H1 (cell line): ENCODE data around the gene HLA-DMB. TPM values are rescaled to one million over a fixed set of nuclear protein-coding genes. Genes with fewer than 3 reads are reported as not detected.

ENCODE experiments used
- EZH2 ChIP-seq: fragments of 200-600 bp; sonication (generic); IDR thresholded peaks from 2 replicates; pipeline ENCODE4 v1.7.1; 2012; ENCODE audit warnings: low read depth, mild to moderate bottlenecking, moderate library complexity, low read length, inconsistent platforms; ENCODE audit not compliant: severe bottlenecking
- HDAC2 ChIP-seq, 2 experiments: fragments of 300-600 bp in 1 of 2; sonication (generic) in 1 of 2; IDR thresholded peaks; 2 replicates each; pipeline ENCODE4 v1.6.1; 2011 to 2012; ENCODE audit warnings: low read depth in 2 of 2, low read length in 2 of 2, mild to moderate bottlenecking in 2 of 2, moderate library complexity in 2 of 2, borderline replicate concordance in 1 of 2, inconsistent platforms in 1 of 2
- polyA plus RNA-seq, 7 experiments: library from polyadenylated mRNA; depleted of rRNA in 3 of 7; stranded (reverse) in 5 of 7; unstranded in 2 of 7; fragments of >200 nt in 5 of 7; fragments of 200-250 nt in 2 of 7; gene quantifications; 1 replicate in 5 of 7; 2 replicates in 1 of 7; 4 replicates in 1 of 7; pipeline versions ENCODE4 v1.2.1 to v1.2.3, GENCODE V29; 2011 to 2013; ENCODE audit warnings: missing spikeins in 2 of 7, mixed read lengths in 2 of 7
- total RNA-seq: library from RNA; stranded (reverse); fragmentation: NEBNext Ultra II Directional; extraction: Animal tissue kit (Norgen Biotek cat#: 25700); gene quantifications from 2 replicates; pipeline ENCODE4 v1.2.1, GENCODE V29; 2021
- TF ChIP-seq, protein P1 (sequence below), 3 experiments: IDR thresholded peaks; 1 replicate in 2 of 3; 2 replicates in 1 of 3; pipeline versions ENCODE4 v1.5.1 to v1.6.1; 2011; ENCODE audit warnings: low read length in 3 of 3, mild to moderate bottlenecking in 3 of 3, inconsistent platforms in 2 of 3, low read depth in 1 of 3, moderate library complexity in 1 of 3; ENCODE audit not compliant: insufficient read depth in 1 of 3; ENCODE audit errors: control extremely low read depth in 1 of 3
- TF ChIP-seq, protein P2 (sequence below): IDR thresholded peaks from 2 replicates; pipeline ENCODE4 v1.6.1; 2012; ENCODE audit warnings: inconsistent platforms
- TF ChIP-seq, protein P3 (sequence below): fragments of 300-600 bp; sonication (generic); IDR thresholded peaks from 2 replicates; pipeline ENCODE4 v1.7.1; 2012; ENCODE audit warnings: low read length, moderate library complexity, mild to moderate bottlenecking, inconsistent platforms; ENCODE audit not compliant: insufficient replicate concordance

Gene HLA-DMB
- total and polyA plus RNA-seq, 2 of the 8 experiments (the other 6 are each of a cell fraction or from before 2014, with no cell fraction given) = 2.7 to 4.7 TPM

DNA sequence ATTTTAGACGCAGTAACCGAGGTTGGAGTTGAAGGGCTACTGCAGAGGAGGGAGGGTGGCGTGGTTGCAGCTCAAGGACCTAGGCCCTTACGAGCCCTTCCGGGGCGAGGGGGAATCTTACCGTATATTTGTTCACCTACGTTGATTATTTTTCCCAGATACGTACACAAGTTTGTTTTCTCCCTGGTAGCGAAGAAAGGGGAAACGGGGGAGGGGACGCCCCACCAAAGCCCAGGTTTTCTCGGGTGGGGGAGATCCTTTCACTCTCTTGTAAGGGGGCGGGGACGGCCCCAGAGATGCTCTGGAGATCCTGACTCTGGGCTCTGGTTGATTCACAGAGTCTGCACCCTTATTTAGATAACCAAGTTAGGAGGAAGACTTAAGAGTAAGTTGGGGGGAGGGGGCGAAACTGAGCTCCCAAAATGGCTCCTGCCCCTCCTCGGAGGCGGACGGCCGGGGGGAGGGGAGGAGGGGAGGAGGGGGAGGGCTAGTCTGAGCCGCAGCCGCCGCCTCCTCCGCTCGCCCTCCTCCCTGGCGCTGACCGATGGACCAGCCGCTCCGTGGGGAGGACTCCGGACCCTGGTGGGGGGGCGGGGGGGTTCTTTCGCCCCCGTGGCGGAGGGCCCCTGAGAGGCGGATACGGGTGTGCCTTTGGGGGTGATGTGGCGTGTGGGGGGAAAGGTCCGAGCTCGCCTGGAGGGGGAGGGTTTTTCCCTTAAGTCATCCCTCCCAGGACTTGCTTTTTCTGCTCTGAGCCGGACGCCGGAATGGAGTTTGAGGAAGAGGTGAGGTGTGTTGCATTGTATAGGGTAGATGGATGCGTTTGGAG, 29.8 kb upstream of the HLA-DMB start (continued):
- TF ChIP-seq HDAC2 (IDR thresholded peaks at IDR 0.05; ENCODE audit: borderline replicate concordance in 1 of 2, low read depth in 2 of 2, low read length in 2 of 2) = no peak
- TF ChIP-seq, protein P1, sequence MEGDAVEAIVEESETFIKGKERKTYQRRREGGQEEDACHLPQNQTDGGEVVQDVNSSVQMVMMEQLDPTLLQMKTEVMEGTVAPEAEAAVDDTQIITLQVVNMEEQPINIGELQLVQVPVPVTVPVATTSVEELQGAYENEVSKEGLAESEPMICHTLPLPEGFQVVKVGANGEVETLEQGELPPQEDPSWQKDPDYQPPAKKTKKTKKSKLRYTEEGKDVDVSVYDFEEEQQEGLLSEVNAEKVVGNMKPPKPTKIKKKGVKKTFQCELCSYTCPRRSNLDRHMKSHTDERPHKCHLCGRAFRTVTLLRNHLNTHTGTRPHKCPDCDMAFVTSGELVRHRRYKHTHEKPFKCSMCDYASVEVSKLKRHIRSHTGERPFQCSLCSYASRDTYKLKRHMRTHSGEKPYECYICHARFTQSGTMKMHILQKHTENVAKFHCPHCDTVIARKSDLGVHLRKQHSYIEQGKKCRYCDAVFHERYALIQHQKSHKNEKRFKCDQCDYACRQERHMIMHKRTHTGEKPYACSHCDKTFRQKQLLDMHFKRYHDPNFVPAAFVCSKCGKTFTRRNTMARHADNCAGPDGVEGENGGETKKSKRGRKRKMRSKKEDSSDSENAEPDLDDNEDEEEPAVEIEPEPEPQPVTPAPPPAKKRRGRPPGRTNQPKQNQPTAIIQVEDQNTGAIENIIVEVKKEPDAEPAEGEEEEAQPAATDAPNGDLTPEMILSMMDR (IDR thresholded peaks at IDR 0.05; ENCODE audit: control extremely low read depth in 1 of 3, insufficient read depth in 1 of 3, low read depth in 1 of 3, low read length in 3 of 3) = no peak
- TF ChIP-seq, protein P2, sequence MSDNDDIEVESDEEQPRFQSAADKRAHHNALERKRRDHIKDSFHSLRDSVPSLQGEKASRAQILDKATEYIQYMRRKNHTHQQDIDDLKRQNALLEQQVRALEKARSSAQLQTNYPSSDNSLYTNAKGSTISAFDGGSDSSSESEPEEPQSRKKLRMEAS = no peak; the same call in 1 of the 2 replicates
- TF ChIP-seq, protein P3, sequence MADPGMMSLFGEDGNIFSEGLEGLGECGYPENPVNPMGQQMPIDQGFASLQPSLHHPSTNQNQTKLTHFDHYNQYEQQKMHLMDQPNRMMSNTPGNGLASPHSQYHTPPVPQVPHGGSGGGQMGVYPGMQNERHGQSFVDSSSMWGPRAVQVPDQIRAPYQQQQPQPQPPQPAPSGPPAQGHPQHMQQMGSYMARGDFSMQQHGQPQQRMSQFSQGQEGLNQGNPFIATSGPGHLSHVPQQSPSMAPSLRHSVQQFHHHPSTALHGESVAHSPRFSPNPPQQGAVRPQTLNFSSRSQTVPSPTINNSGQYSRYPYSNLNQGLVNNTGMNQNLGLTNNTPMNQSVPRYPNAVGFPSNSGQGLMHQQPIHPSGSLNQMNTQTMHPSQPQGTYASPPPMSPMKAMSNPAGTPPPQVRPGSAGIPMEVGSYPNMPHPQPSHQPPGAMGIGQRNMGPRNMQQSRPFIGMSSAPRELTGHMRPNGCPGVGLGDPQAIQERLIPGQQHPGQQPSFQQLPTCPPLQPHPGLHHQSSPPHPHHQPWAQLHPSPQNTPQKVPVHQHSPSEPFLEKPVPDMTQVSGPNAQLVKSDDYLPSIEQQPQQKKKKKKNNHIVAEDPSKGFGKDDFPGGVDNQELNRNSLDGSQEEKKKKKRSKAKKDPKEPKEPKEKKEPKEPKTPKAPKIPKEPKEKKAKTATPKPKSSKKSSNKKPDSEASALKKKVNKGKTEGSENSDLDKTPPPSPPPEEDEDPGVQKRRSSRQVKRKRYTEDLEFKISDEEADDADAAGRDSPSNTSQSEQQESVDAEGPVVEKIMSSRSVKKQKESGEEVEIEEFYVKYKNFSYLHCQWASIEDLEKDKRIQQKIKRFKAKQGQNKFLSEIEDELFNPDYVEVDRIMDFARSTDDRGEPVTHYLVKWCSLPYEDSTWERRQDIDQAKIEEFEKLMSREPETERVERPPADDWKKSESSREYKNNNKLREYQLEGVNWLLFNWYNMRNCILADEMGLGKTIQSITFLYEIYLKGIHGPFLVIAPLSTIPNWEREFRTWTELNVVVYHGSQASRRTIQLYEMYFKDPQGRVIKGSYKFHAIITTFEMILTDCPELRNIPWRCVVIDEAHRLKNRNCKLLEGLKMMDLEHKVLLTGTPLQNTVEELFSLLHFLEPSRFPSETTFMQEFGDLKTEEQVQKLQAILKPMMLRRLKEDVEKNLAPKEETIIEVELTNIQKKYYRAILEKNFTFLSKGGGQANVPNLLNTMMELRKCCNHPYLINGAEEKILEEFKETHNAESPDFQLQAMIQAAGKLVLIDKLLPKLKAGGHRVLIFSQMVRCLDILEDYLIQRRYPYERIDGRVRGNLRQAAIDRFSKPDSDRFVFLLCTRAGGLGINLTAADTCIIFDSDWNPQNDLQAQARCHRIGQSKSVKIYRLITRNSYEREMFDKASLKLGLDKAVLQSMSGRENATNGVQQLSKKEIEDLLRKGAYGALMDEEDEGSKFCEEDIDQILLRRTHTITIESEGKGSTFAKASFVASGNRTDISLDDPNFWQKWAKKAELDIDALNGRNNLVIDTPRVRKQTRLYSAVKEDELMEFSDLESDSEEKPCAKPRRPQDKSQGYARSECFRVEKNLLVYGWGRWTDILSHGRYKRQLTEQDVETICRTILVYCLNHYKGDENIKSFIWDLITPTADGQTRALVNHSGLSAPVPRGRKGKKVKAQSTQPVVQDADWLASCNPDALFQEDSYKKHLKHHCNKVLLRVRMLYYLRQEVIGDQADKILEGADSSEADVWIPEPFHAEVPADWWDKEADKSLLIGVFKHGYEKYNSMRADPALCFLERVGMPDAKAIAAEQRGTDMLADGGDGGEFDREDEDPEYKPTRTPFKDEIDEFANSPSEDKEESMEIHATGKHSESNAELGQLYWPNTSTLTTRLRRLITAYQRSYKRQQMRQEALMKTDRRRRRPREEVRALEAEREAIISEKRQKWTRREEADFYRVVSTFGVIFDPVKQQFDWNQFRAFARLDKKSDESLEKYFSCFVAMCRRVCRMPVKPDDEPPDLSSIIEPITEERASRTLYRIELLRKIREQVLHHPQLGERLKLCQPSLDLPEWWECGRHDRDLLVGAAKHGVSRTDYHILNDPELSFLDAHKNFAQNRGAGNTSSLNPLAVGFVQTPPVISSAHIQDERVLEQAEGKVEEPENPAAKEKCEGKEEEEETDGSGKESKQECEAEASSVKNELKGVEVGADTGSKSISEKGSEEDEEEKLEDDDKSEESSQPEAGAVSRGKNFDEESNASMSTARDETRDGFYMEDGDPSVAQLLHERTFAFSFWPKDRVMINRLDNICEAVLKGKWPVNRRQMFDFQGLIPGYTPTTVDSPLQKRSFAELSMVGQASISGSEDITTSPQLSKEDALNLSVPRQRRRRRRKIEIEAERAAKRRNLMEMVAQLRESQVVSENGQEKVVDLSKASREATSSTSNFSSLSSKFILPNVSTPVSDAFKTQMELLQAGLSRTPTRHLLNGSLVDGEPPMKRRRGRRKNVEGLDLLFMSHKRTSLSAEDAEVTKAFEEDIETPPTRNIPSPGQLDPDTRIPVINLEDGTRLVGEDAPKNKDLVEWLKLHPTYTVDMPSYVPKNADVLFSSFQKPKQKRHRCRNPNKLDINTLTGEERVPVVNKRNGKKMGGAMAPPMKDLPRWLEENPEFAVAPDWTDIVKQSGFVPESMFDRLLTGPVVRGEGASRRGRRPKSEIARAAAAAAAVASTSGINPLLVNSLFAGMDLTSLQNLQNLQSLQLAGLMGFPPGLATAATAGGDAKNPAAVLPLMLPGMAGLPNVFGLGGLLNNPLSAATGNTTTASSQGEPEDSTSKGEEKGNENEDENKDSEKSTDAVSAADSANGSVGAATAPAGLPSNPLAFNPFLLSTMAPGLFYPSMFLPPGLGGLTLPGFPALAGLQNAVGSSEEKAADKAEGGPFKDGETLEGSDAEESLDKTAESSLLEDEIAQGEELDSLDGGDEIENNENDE = no peak
- no peak for TF ChIP-seq EZH2
